Prostate gland (tissue), 2 donors: ENCODE data around the gene NR2C2.

Experiments used
- CTCF ChIP-seq, 4 experiments: fragments of 200-600 bp in 2 of 4; fragments of 450-650 bp in 2 of 4; sonication (generic) in 2 of 4; IDR thresholded peaks; 1 replicate in 3 of 4; 2 replicates in 1 of 4; pipeline ENCODE4 v1.5.1; 2016 to 2019; ENCODE audit warnings: antibody characterized with exemption in 4 of 4, mild to moderate bottlenecking in 2 of 4, moderate library complexity in 2 of 4
- POLR2A ChIP-seq: fragments of 450-650 bp; IDR thresholded peaks from one replicate; pipeline ENCODE4 v1.6.1; 2016; ENCODE audit warnings: antibody characterized with exemption, mild to moderate bottlenecking

GRCh38 chr3:14991151-14991742 is 43.9 kb downstream of the NR2C2 start:
- TF ChIP-seq CTCF (IDR thresholded peaks at IDR 0.05): no peak
- no peak for TF ChIP-seq POLR2A
